GM23248 (cell line): Measurements from ENCODE around the gene FAM240A. TPM values are rescaled to one million over a fixed set of nuclear protein-coding genes. Genes with fewer than 3 reads are reported as not detected.

Source experiments
- DNase-seq: peaks from one replicate; pipeline ENCODE4 v3.0.0-alpha.2; 2015
- H2AFZ ChIP-seq: fragments of 200-600 bp; sonication (generic); 2 replicates; pipeline ENCODE4 v1.6.1; 2016; ENCODE audit warnings: antibody characterized with exemption
- H3F3A ChIP-seq: fragments of 200-600 bp; sonication (generic); 2 replicates; pipeline ENCODE4 v1.6.1; 2016; ENCODE audit warnings: mild to moderate bottlenecking, antibody characterized with exemption, mixed run types; ENCODE audit not compliant: insufficient read depth
- H3K27ac ChIP-seq: fragments of 200-600 bp; sonication (generic); 2 replicates; pipeline ENCODE4 v1.5.1; 2016; ENCODE audit warnings: mild to moderate bottlenecking
- H3K27me3 ChIP-seq: fragments of 200-600 bp; sonication (generic); replicated peaks from 2 replicates; pipeline ENCODE4 v1.6.1; 2016; ENCODE audit warnings: mild to moderate bottlenecking; ENCODE audit not compliant: insufficient read depth
- H3K36me3 ChIP-seq: fragments of 200-600 bp; sonication (generic); 2 replicates; pipeline ENCODE4 v1.6.1; 2016; ENCODE audit warnings: low read depth, mild to moderate bottlenecking
- H3K4me1 ChIP-seq: fragments of 200-600 bp; sonication (generic); 2 replicates; pipeline ENCODE4 v1.6.1; 2016; ENCODE audit warnings: mild to moderate bottlenecking; ENCODE audit not compliant: insufficient read depth
- H3K4me2 ChIP-seq: fragments of 200-600 bp; sonication (generic); one replicate; pipeline ENCODE4 v1.6.1; 2016; ENCODE audit warnings: mild to moderate bottlenecking; ENCODE audit not compliant: unreplicated experiment
- H3K4me3 ChIP-seq: fragments of 200-600 bp; sonication (generic); 2 replicates; pipeline ENCODE4 v1.5.1; 2016; ENCODE audit warnings: mild to moderate bottlenecking
- H3K79me2 ChIP-seq: fragments of 200-600 bp; sonication (generic); 2 replicates; pipeline ENCODE4 v1.6.1; 2016; ENCODE audit warnings: mild to moderate bottlenecking; ENCODE audit not compliant: insufficient read depth
- H3K9ac ChIP-seq: fragments of 200-600 bp; sonication (generic); 2 replicates; pipeline ENCODE4 v1.6.1; 2016; ENCODE audit warnings: mild to moderate bottlenecking
- H3K9me2 ChIP-seq: fragments of 200-600 bp; sonication (generic); 2 replicates; pipeline ENCODE4 v1.6.1; 2016; ENCODE audit warnings: mixed run types, mild to moderate bottlenecking, moderate library complexity; ENCODE audit not compliant: insufficient read depth
- H3K9me3 ChIP-seq: fragments of 200-600 bp; sonication (generic); one replicate; pipeline ENCODE4 v1.6.1; 2017; ENCODE audit warnings: low read depth
- H4K20me1 ChIP-seq: fragments of 200-600 bp; sonication (generic); 2 replicates; pipeline ENCODE4 v1.6.0; 2016; ENCODE audit not compliant: insufficient read depth
- EZH2 ChIP-seq: fragments of 200-600 bp; sonication (generic); IDR thresholded peaks from 2 replicates; pipeline ENCODE4 v1.6.1; 2018; ENCODE audit warnings: antibody characterized with exemption, mild to moderate bottlenecking; ENCODE audit not compliant: insufficient read depth, poor library complexity, severe bottlenecking
- EZH2phosphoT487 ChIP-seq: fragments of 200-600 bp; sonication (generic); IDR thresholded peaks from 2 replicates; pipeline ENCODE4 v1.6.1; 2018; ENCODE audit warnings: antibody characterized with exemption, moderate library complexity, mild to moderate bottlenecking, low read depth; ENCODE audit not compliant: insufficient read depth
- WGBS, 2 experiments: methylation state at CpG; one replicate each; pipeline ENCODE4 v1.1.6; 2015 to 2017; ENCODE audit warnings: low lambda C conversion rate in 2 of 2, low coverage in 1 of 2; ENCODE audit errors: missing lambda C conversion rate in 2 of 2; 5-methylcytosine and 5-hydroxymethylcytosine counted together
- in situ Hi-C: fragments of 300-500 bp; cut with MboI; formaldehyde crosslinking; loops from 2 replicates; pipeline ENCODE4 v1.15.0; 2020
- polyA plus RNA-seq: library from polyadenylated mRNA; unstranded; fragments of >200 nt; fragmentation: Nextera tagmentation; extraction: Ambion mirVana; gene quantifications from 2 replicates; pipeline ENCODE4 v1.2.1, GENCODE V29; 2016
- total RNA-seq: library from RNA; depleted of rRNA; stranded (reverse); fragments of >200 nt; shearing (Covaris generic); gene quantifications from 2 replicates; pipeline ENCODE4 v1.2.3, GENCODE V29; 2014

FAM240A gene
- total and polyA plus RNA-seq, 2 experiments from 2014 or later: not detected

DNA sequence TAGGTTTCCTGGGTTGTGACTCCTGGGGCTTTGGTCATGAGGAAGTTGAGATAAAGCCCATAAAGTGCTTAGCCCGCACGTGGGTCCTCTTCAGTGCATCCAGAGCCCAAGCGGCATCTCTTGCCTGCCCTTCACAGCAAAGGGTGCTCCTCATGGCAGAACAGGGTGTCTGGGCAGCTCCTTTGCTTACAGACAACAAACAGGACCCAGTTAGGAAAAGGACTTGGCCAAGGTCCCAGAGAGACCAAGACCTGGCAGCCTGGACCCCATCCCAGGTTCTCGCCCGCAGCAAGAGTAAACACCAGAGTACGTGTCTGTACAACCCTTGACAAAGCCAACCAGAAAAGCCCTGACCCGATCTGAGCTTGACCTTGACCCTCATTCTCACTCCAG, 54.1 kb downstream of the FAM240A start:
- in situ Hi-C loops: no loop called here
- no peak for DNase-seq

DNA sequence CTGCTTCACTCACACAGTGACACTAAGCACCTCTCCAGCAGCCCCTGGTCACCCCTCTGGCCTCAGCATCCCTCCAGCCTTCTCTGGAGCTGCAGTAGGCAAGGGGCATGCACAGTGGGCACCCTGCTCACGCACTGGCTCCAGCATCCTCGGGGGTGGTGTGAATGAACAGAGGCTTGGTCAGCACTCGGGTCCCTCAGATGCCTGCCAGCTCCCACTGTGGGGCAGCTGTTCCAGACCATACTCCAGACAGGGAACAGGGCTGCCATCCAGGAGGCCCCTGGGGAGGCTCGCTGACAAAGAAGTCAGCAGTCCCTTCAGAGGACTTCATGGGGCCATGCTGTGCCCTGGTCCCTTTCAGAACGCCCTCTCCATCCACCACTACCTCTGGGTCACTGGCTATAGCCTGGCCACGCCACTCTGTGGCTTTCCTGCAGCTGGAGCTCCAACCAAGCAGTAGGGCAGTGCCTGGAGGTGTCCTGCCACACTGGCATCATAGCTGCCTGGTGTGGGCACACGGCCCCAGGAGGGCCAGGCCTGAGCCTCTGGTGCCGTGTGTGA, 54.8 kb downstream of the FAM240A start:
- Histone ChIP-seq H3F3A (no peaks in the 10 kb centered on the region), H3K27me3 (no peaks in the 10 kb centered on the region), H2AFZ (no peak overlapping the region), H3K9ac (no peak overlapping the region), H3K27ac (no peak overlapping the region), H3K9me2 (no peaks in the 10 kb centered on the region), H3K4me1 (peaks cover 4% of the 10 kb centered on the region; the same call in 1 of the 2 replicates), H3K4me3 (no peak overlapping the region), H3K79me2 (no peaks in the 10 kb centered on the region), H3K9me3 (no peaks in the 10 kb centered on the region), H3K4me2 (no peak overlapping the region), H4K20me1 (no peaks in the 10 kb centered on the region), H3K36me3 (no peaks in the 10 kb centered on the region)
- WGBS, 2 experiments: 75% methylated on average over 8 of the region's 8 CpGs
- DNase-seq: no peak
- TF ChIP-seq EZH2 (no peak), EZH2phosphoT487 (no peak)
- in situ Hi-C loops: no loop called here

More for the DNA sequence above, 54.1 kb downstream of the FAM240A start:
- no peaks in the 10 kb centered on the region for H3K9me3 ChIP-seq
- WGBS, 2 experiments: 87 to 89% methylated on average over 7 of the region's 7 CpGs
- H3K27ac ChIP-seq: no peak overlapping the region
- peaks cover 4% of the 10 kb centered on the region; the same call in 1 of the 2 replicates for H3K4me1 ChIP-seq
- H3K9me2 ChIP-seq: no peaks in the 10 kb centered on the region
- H3K9ac ChIP-seq: no peak overlapping the region
- no peak overlapping the region for H3K4me3 ChIP-seq
- no peak overlapping the region for H3K4me2 ChIP-seq
- H4K20me1 ChIP-seq: no peaks in the 10 kb centered on the region
- no peak for TF ChIP-seq EZH2
- no peak for TF ChIP-seq EZH2phosphoT487
- no peak overlapping the region for H2AFZ ChIP-seq
- H3K36me3 ChIP-seq: no peaks in the 10 kb centered on the region
- no peaks in the 10 kb centered on the region for H3K79me2 ChIP-seq
- no peaks in the 10 kb centered on the region for H3K27me3 ChIP-seq
- H3F3A ChIP-seq: no peaks in the 10 kb centered on the region

DNA sequence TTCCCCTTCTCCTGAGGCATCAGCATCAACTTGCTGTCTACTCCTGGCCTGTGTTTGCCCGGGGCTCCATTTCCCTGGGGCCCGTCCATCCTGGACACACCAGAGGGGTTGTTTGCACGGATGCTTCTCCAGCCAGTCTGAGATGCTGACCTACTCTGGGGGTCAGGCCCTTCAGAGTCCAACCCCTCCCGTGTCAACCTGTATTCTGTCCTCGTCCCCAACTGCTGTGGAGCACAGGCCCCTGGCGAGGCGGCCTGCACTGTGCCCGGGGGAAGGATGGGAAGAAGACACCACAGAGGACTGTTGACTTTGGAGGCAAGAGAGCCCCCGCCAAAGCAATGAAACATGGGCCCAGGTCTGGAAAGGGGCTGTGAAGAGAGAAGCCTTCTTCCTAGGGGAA, 55.3 kb downstream of the FAM240A start:
- no peaks in the 10 kb centered on the region for H3K79me2 ChIP-seq
- no peak for TF ChIP-seq EZH2
- TF ChIP-seq EZH2phosphoT487: no peak
- WGBS, 2 experiments: 81 to 82% methylated on average over 9 of the region's 9 CpGs
- H3F3A ChIP-seq: no peaks in the 10 kb centered on the region
- no peak overlapping the region for H3K9ac ChIP-seq
- H3K9me2 ChIP-seq: no peaks in the 10 kb centered on the region
- H3K4me3 ChIP-seq: no peak overlapping the region
- H2AFZ ChIP-seq: no peak overlapping the region
- DNase-seq: no peak
- in situ Hi-C loops: no loop called here
- no peaks in the 10 kb centered on the region for H3K36me3 ChIP-seq
- H3K27me3 ChIP-seq: no peaks in the 10 kb centered on the region
- no peaks in the 10 kb centered on the region for H4K20me1 ChIP-seq
- H3K4me2 ChIP-seq: no peak overlapping the region
- peaks cover 4% of the 10 kb centered on the region; the same call in 1 of the 2 replicates for H3K4me1 ChIP-seq
- H3K27ac ChIP-seq: no peak overlapping the region
- no peaks in the 10 kb centered on the region for H3K9me3 ChIP-seq

DNA sequence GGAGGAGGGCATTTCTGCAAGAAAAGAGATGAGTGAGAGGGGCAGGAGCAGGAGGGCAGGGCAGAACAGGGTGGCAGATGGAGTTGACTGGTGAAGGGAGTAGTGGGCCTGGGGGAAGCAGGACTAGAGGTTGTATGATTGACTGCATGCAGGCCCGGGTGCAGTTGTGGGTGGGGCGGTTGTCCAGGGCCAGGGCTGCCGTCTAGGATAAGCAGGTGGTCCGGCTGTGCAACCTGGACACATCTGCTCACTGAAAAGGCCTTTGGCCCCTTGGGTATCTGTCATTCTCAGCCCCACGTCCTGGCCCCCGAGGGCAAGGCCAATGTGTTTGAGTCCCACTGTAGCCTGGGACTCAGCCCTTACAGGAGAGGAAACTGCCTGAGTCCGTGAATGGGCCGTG, 55.8 kb downstream of the FAM240A start:
- H3K4me1 ChIP-seq: peaks cover 3% of the 10 kb centered on the region; the same call in 1 of the 2 replicates
- DNase-seq: no peak
- H3K9me3 ChIP-seq: no peaks in the 10 kb centered on the region
- WGBS, 2 experiments: 59 to 67% methylated on average over 6 to 8 of the region's 8 CpGs
- H2AFZ ChIP-seq: no peak overlapping the region
- H3K4me2 ChIP-seq: no peak overlapping the region
- no peaks in the 10 kb centered on the region for H4K20me1 ChIP-seq
- no peak overlapping the region for H3K27ac ChIP-seq
- H3K9ac ChIP-seq: no peak overlapping the region
- no peaks in the 10 kb centered on the region for H3K36me3 ChIP-seq
- in situ Hi-C loops: no loop called here
- H3K79me2 ChIP-seq: no peaks in the 10 kb centered on the region
- no peaks in the 10 kb centered on the region for H3K9me2 ChIP-seq
- no peaks in the 10 kb centered on the region for H3K27me3 ChIP-seq
- no peaks in the 10 kb centered on the region for H3F3A ChIP-seq
- H3K4me3 ChIP-seq: no peak overlapping the region
- TF ChIP-seq EZH2phosphoT487: no peak
- no peak for TF ChIP-seq EZH2
